Spleen (tissue), 7 donors: ENCODE measurements around the gene SLC47A2.

Experiments
- CTCF ChIP-seq, 11 experiments: fragments of 200-600 bp in 7 of 11; fragments of 450-650 bp in 4 of 11; sonication (generic) in 4 of 11; IDR thresholded peaks in 8 of 11; conservative IDR thresholded peaks in 3 of 11; 1 replicate in 7 of 11; 2 replicates in 4 of 11; pipeline versions ENCODE4 v1.4.0 to v1.8.0; 2016 to 2021; ENCODE audit warnings: antibody characterized with exemption in 11 of 11, inconsistent platforms in 4 of 11, mild to moderate bottlenecking in 1 of 11
- POLR2A ChIP-seq, 3 donors: fragments of 450-650 bp; IDR thresholded peaks; one replicate each; pipeline ENCODE4 v1.5.1; 2017; ENCODE audit warnings: antibody characterized with exemption in 3 of 3, mild to moderate bottlenecking in 1 of 3
- donor health status: DM: no; HTN: no; CAD: no; lungs with moderate emphysema.
- donor health status: DM: no; HTN: no; CAD: no.
- donor health status: DM: no; HTN: no; CAD: no.

GRCh38 chr17:19718613-19719354, 2.4 kb upstream of the SLC47A2 start:
- TF ChIP-seq POLR2A (IDR thresholded peaks at IDR 0.05), result no peak
- TF ChIP-seq CTCF (IDR thresholded peaks at IDR 0.05 in 8 of 11, conservative IDR thresholded peaks at IDR 0.05 in 3 of 11), result no peak
